GM21619 (cell line): ENCODE measurements around the gene KSR2.

Source experiments
- ATAC-seq: cut with Tn5 transposase; IDR thresholded peaks from one replicate; pipeline ENCODE4 v1.9.1; 2021; ENCODE audit not compliant: unreplicated experiment

The KSR2 gene

DNA sequence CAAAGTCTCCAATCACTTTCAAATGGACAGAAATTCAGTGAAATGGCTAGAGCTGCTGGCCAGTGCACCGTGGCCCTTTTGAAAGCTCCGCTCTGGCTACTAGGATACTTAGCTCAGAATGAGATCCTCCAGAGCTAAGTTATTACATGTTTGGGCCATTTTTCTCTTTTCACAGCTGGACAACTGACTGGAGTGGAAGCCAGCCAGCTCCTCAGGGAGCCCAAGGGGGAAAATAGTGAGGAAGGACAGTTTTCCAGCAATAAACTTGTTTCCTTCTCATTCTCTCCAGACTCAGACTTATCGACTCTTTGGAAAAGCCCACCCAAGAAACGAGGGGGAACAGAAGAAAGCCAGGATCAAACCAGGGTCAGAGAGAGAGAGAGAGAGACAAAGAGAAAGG, 266.0 kb downstream of the KSR2 start:
- no peak for ATAC-seq

DNA sequence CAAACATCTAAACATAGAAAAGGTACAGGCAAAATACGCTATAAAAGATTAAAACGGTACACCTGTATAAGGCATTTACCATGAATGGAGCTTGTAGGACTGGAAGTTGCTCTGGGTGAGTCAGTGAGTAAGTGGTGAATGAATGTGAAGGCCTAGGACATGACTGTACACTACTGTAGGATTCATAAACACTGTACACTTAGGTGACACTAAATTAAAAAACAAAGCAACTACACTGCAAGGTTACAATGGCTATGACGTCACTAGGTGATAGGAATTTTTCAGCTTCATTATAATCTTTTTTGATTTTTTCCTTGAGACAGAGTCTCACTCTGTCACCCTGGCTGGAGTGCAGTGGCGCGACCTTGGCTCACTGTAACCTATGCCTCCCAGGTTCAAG, 269.2 kb downstream of the KSR2 start:
- ATAC-seq = no peak

DNA sequence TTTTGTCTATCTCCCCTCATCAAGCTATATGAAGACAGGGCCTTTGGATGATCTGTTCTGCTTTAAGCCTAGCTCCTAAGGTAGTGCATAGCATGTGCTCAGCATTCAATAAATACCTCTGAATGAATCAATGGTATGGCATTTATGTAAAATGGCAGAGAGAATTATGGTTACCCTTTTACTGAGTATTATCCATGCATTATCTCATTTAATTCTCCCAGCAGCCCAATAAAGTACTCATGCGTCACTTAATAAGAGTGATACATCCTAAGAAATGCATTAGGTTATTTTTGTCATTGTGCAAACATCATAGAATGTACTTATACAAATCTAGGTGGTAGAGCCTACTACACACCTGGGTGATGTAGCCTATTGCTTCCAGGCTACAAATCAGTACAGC, 269.7 kb downstream of the KSR2 start:
- ATAC-seq = no peak

DNA sequence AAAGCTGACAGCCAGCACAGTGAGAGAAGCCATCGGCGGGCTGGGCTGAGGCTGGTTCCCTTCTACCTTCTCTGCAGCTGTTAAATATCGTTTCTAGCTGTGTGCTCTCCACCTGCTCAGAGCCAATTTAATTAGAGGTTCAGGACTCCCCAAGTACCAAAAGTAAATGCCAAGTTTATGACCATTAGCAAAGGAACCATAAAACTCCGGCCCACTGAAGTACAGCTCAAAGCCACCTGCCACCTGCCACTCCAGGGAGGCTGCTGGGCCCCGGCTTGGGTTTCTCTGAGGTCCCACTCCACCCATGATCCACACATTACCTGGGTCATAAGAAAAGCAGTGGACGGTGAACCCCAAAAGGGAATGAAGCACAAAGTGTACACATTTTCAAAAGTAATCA, 272.8 kb downstream of the KSR2 start:
- no peak for ATAC-seq

DNA sequence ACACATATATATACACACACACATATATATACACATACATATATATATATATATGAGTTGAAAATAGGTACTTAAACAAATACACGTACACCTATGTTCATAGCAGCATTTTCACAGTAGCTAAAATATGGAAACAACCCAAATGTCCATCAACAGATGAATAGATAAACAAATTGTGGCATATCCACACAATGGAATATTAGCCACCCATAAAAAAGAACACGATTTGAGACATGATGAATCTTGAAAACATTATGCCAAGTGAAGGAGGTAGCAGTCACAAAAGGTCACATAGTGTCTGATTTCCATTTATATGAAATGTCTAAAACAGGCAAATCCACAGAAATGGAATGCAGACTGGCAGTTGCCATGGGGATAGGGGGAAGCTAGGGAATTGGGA, 276.3 kb downstream of the KSR2 start:
- ATAC-seq = no peak

DNA sequence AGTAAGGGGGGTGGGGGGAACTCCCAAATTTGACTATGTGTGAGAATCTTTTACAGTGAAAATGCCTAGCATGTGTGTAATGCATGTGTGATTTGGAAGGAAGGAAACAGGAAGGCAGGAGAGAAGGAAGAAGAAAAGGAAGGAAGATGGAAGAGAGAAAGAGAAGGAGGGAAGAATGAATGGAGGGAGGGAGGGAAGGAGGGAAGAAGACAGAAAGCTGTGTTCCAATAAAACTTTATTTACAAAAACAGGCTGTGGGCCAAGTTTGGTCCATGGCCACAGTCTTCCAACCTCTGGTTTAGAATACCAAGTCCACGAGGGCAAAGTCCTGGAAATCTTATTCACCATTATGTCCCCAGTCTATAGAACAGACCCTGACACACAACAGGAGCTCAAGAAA, 278.9 kb downstream of the KSR2 start:
- ATAC-seq = no peak

DNA sequence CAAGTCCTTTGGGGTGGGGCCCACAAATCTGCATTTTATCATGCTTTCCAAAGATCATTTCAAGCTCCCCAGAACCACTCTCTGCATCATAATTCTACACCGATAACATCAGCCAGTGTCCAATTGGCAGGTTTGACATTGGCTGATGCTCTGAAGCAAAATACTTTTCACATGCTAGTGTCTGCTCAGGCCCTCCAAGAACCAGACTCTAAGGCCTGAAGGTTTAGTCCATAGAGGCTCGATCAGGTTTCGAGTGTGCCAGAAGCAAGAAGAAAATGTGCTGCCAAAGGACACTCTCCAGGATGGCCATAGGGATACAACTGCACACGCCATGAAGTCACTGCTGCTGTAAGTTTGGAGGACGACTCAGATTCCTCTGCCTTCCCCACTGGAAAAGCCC, 280.3 kb downstream of the KSR2 start:
- no peak for ATAC-seq

DNA sequence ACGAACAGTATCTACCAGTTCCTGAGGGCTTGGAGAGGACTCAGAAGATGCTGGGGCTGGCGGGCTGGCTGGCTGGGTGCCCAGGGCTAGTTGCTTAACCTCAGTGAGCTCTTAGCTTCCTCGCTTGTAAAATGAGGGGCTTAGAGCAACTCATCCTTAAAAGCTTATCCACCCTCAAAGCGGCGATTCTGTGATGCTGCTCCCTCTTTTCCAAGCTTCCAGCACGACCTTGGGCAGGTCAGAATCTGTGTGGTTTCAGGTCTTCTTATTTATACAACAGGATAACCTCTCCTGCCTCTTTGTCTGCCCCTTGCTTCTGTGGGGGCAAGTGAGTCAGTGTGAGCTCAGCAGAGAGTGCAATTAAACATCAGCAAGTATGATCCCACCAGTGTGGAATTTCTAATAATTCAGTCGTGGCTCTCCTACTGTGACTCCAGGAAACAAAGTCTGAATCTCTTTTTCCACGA, 281.8 kb downstream of the KSR2 start:
- no peak for ATAC-seq

DNA sequence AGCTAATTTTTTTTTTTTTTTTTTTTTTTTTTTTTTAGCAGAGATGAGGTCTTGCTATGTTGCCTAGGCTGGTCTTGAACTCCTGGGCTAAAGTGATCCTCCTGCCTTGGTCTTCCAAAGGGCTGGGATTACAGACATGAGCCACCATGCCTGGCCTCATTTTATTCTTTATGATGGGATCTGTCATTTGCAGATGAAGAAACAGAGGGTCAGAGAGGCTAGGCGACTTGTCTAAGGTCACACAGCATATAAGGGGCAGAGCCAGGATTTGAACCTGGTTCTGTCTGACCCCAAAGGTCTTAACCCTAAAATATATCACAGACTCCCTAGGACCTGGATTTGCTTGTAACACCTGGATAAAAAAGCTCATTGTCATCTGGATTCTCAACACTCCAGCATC, 282.6 kb downstream of the KSR2 start:
- no peak for ATAC-seq

DNA sequence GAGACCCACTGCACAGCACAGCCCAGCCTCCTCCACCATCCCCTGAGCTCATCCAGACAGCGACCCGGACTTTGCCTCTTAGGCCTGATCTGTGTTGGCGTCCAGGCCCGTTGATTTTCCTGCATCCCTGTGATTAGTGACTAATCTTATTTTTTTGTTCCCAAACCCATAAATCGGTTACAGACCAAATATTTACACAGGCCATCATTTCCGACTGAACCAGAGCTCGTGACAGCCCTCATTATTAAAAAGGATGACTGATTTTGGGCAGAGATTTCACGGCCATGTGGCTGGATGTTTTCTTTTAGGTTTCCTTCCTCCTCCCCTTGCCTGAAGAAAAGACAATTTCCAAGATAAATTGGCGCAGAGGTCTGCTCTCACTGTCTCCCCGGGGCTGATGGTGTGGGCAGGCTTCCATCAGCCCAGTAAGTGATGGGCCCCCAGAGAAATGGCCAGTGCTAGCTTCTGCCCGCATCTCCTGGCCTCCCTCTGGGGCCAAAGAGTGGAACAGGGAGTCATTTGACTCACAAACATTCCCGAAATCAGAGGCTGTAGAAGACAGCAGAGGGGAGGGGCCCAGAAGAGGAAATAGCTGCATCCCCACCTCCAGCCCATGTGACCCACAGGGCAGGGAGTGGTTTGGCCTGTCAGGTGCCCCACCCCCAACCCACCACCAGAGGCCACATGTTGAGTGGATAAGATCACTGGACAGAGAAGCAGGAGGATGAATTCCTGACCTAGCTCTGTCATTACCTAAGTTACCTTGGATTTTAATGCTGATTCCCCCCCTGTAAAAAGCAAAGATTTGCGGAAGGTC, 283.5 kb downstream of the KSR2 start:
- ATAC-seq = no peak

DNA sequence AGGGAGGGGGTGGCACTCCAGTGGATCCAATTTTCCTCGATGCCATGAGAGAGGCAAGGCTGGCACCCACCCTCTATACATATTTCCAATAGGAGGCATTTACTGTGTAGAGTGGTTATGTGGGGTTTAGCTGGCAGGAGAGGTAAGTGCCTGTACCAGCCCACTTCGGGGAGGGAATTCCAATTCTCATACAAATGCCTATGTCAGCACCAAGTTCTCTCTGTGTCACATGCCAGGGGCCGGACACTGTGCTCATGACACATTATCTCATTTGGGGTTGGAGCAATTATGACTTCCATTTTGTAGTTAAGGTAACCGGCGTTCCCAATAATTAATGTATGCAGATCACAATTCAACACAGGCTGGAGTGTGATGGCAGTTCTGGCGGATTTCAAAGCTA, 284.3 kb downstream of the KSR2 start:
- ATAC-seq = no peak

DNA sequence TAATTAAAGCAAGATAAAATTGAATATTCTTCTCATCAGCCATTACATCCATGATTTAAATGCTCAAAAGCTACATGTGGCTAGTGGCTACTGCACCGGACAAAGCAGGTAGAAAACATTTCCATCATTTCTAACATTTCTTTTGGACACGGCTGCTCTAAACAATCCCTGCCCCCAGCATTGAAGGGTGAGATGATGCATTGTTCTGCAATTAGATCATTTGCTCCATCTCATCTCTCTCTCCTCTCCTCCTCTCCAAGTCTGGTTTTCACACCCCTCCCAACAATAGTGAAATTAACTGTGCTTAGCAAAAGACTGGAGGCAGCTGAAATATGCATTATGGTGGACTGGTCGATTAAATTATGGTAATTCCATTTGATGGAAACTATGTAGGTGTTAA, 288.5 kb downstream of the KSR2 start:
- no peak for ATAC-seq

DNA sequence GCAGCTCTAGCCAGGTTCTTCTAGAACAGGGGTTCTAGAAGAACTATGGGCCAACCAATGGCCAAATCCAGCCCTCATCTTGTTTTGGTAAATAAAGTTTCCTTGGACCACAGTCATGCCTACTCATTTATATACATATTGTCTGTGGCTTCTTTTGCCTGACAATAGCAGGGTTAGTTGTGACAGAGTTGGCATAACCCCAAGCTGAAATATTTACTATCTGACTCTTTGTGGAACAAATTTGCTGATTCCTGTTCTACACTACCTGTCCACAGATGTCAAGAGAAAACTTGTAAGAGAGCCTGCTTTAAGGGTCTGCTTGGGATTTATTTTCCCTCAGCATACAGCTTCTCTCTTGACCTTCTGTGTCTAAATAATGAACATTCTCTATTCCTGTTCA, 289.0 kb downstream of the KSR2 start:
- no peak for ATAC-seq

DNA sequence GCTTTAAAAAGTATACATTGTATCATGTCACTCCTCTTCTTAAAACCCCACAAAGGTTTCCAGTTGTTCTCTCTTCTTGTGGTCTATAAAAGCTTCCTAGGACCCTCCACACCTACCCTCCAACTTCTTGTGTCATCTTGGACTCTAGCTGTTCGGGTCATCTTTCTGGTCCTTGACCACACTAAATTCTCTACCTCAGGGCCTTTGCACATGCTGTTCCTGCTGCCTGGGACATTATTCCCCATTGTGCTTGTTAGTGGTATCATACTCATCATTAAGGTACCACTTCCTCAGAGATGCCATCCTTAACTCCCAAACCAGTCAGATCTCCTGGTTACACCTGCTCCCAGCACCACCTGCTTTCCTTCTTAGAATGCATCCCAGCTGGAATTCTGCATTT, 294.0 kb downstream of the KSR2 start:
- no peak for ATAC-seq

DNA sequence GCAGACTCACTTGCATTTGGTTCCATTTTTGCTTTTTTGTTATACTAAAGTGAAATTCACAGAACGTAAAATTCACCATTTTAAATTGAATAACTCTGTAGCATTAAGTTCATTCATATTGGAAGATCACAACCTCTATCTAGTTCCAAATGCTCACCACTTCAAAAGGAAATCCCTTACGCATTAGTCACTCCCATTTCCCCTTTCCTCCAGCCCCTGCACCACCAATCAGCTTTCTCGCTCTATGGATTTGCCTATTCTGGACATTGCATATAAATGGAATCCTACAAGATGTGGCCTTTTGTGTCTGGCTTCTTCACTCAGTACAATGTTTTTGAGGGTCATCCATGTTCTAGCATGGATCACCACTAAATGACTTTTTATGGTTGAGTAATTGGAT, 294.5 kb downstream of the KSR2 start:
- no peak for ATAC-seq

DNA sequence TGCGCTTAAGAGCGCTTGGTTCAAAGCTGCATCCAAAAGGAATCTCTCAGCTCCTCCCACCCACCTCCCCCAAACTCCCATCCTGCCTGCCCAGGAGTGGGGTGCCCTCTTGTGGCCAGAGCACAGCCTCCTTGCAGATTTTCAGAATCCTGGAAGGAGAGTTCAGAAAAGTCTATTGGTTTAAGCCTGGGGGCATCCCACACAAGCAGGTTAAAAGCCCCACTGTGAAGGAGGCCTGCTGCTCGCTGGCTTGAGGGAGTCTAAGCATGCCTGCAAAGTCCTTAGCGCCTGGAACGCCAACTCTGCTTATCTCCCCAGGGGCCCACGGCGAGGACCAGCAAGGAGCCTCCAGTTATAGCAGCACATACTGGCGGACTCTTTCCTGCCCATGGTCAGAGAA, 297.1 kb downstream of the KSR2 start:
- ATAC-seq = no peak

DNA sequence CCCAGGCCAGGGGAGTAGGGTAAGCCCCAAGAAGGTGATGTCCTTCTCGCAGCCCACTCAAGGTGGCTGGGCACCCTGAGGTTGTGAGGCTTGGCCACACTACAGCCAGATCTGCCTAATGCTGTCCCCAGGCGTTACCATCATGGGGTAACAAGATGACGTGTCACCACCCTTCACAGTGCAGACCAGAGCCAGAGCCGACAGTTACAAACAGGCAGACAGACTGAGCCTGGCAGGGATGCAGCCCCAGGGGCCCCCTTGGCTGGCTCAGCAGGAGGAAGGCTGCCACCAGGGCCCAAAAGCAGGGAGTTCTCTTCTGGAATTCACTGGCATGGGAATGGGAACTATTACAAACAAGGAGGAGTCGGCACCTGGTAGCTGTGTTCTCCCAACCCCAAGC, 304.6 kb downstream of the KSR2 start:
- no peak for ATAC-seq

DNA sequence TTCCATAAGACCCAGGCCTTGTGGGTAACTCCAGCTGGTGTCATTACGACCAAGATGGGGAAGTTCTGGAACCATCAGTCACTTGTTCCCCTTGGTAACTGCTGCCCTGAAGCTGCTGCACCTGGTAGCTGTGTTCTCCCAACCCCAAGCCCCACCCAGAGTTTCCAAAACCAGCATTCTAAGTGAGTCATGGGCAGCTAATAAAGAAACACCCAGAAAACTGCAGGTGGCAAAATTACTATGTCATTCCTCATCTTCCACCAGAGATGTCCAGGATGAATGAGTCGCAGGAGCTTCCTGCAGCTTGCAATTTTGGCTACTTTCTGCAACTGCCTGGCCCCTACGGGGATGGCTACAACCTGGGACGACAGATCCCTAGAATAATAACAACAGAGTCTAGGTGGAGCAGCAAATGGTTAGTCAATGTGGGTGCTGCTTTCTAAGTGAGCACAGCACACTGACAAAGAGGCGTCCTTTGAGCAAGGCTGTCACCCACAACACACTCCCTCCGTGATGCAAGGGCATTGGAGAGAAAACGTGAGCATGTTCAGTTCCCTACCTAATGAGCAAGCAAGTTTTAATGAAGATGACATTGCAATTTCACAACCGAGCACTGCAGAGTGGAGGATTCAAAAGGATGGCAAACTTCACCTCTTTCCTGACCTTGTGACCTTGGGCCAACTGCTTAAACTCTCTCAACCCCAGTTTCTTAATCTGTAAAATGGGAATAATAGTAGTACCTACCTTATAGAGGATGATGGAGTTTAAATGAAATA, 306.0 kb downstream of the KSR2 start:
- ATAC-seq = no peak

DNA sequence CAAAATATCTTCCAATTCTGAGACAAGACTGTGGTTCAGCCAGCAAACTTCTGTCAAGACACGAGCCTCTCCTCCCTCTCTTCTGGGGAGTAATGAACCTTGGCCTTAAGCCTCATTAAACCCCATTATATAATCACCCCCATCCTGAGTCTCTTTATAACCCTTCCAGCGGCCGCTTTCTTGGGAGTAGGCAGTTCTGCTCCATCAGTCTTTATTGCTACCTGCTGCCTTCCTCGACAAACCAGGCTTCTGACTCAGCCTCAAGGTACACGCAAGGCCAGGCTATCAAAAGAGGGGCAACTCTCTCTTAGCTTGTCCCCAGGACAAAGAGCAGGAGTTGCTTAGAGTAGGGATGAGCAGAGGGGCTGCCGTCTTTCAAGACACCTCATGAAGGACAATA, 306.6 kb downstream of the KSR2 start:
- no peak for ATAC-seq

DNA sequence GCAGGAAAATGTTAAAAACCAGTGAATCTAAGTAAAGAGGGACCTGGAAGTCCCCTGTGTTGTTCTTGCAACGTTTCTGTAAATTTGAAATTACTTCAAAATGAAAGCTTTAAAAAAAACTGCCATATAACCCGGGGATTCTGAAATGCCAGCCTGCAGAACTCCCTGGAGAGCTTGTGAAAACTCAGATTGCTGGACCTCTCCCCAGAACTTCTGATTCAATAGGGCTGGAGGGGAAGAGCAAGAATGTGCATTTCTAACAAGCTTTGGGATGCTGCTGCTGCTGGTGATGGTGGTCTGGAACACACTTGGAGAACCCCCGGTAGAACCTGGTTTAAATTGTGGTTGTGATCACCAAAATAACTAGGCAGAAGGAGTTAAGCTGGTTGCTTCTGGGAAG, 307.3 kb downstream of the KSR2 start:
- ATAC-seq = no peak

DNA sequence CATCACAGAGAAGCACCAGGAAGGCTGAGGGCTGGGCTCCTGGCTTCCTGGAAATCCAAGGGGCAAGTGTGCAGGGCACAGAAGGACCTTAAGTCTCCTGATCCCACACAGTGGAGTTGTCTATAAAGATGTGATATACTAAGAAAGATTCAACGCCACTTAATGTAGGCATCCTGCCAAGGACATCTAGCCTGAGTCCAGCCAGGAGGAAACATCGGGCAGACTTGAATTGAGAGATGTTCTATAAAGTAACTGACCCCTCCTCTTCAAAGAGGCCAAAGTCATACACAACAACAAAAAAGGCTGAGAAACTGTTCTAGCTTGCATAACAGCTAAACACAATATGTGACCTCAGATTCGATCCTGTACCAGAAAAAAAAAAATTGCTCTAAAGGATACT, 307.9 kb downstream of the KSR2 start:
- no peak for ATAC-seq

DNA sequence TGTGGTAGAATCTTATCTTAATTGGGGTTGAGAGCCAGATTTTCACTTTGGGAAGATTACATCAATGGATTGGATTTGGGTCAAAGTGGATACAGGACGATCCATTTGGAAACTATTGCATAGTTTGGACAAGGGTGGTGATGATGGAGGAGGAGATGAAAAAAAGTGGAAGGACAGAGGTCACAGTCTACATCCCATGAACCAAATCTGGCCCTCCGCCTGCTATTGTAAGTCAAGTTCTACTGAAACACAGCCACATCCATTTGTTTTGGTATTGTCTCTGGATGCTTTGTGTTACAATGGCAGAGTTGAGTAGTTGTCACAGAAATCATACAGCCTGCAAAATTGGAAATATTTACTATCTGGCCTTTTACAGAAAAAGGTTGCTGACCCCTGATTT, 310.6 kb downstream of the KSR2 start:
- no peak for ATAC-seq

DNA sequence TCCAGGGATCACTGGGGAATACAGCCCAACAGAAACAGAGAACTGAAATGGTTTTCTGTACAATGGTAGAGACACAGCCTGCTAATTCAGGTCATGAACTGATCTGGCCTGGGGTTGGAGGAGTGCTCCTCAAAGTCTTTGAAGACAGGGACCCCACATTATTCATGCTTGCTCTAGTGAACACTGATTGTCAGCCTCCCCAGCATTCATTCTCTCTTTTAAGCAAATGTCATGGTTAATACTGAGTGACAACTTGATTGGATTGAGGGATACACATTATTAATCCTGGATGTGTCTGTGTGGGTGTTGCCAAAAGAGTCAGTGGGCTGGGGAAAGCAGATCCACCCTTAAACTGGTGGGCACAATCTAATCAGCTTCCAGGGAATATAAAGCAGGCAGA, 319.0 kb downstream of the KSR2 start:
- no peak for ATAC-seq
